Measurements from ENCODE around the gene ZNF653. TPM values are rescaled to one million over a fixed set of nuclear protein-coding genes. Genes with fewer than 3 reads are reported as not detected.
"Not testable (repeated sequence)": the region's sequence is repeated elsewhere in the genome, so short reads cannot be mapped to it uniquely, and the experiment has no call there.

ZNF653 gene
- polyA plus RNA-seq, 2 of the 4 experiments (the other 2 are of a cell fraction), result 2.9 to 4.2 TPM

- Histone ChIP-seq H3K27ac (no peak overlapping the region), H3K9me3 (no peaks in the 10 kb centered on the region), H3K4me2 (no peak overlapping the region), H3K4me1 (0 out of 3 replicates have a peak, but pooled peaks cover 3% of the 10 kb centered on the region), H3K4me3 (no peak overlapping the region)
- TF ChIP-seq NR3C1 (IDR thresholded peaks at IDR 0.05) (no peak), ZFP36 (IDR thresholded peaks at IDR 0.05; ENCODE audit: borderline replicate concordance, partially characterized antibody) (no peak), HOXA7 (CRISPR knock-in tag; IDR thresholded peaks at IDR 0.05) (no peak), TP53 (CRISPR knock-in tag; IDR thresholded peaks at IDR 0.05) (no peak), ZSCAN20 (CRISPR knock-in tag; IDR thresholded peaks at IDR 0.05) (no peak), RCOR1 (IDR thresholded peaks at IDR 0.05; ENCODE audit: low read depth, low read length) (no peak), NFE2L2 (conservative IDR thresholded peaks at IDR 0.05; ENCODE audit: low read length) (no peak), CHD2 (IDR thresholded peaks at IDR 0.05; ENCODE audit: low read length, partially characterized antibody) (no peak), CHD4 (IDR thresholded peaks at IDR 0.05; ENCODE audit: borderline replicate concordance) (no peak), CBX8 (IDR thresholded peaks at IDR 0.05) (no peak), HOXB13 (CRISPR knock-in tag; IDR thresholded peaks at IDR 0.05; ENCODE audit: low read depth) (no peak), RNF2 (IDR thresholded peaks at IDR 0.05; ENCODE audit: borderline replicate concordance, low read depth) (no peak), RAD21 (conservative IDR thresholded peaks at IDR 0.05 in 1 of 2, IDR thresholded peaks at IDR 0.05 in 1 of 2) (no peak), RFX5 (IDR thresholded peaks at IDR 0.05) (no peak), HMGXB4 (CRISPR knock-in tag; IDR thresholded peaks at IDR 0.05; ENCODE audit: borderline replicate concordance) (no peak), RARB (CRISPR knock-in tag; IDR thresholded peaks at IDR 0.05) (no peak), E2F6 (IDR thresholded peaks at IDR 0.05; ENCODE audit: borderline replicate concordance, low read depth) (no peak), EHF (CRISPR knock-in tag; IDR thresholded peaks at IDR 0.05) (no peak)
- TF ChIP-seq, protein P1, sequence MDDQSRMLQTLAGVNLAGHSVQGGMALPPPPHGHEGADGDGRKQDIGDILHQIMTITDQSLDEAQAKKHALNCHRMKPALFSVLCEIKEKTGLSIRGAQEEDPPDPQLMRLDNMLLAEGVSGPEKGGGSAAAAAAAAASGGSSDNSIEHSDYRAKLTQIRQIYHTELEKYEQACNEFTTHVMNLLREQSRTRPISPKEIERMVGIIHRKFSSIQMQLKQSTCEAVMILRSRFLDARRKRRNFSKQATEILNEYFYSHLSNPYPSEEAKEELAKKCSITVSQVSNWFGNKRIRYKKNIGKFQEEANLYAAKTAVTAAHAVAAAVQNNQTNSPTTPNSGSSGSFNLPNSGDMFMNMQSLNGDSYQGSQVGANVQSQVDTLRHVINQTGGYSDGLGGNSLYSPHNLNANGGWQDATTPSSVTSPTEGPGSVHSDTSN (IDR thresholded peaks at IDR 0.05), result no peak
- TF ChIP-seq, protein P2, sequence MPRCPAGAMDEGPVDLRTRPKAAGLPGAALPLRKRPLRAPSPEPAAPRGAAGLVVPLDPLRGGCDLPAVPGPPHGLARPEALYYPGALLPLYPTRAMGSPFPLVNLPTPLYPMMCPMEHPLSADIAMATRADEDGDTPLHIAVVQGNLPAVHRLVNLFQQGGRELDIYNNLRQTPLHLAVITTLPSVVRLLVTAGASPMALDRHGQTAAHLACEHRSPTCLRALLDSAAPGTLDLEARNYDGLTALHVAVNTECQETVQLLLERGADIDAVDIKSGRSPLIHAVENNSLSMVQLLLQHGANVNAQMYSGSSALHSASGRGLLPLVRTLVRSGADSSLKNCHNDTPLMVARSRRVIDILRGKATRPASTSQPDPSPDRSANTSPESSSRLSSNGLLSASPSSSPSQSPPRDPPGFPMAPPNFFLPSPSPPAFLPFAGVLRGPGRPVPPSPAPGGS (IDR thresholded peaks at IDR 0.05), result no peak
- 76% methylated on average over 19 of the region's 19 CpGs for WGBS (ENCODE audit: missing lambda C conversion rate)
- ATAC-seq (no peak), FAIRE-seq (no peak), DNase-seq (ENCODE audit: low read depth in 1 of 2, low spot score in 1 of 2) (no peak)
- CTCF ChIA-PET, result interaction anchor here (1.0 to 2.0 kb wide), 3 partner anchors 43 to 184 kb away, joined by 4 to 9 read pairs (median 5); partner anchors contain the start of genes ODAD3 and PRKCSH
- POLR2A ChIA-PET, result no interaction called here
These were observed 27.2 kb downstream of the ZNF653 start for GRCh38 chr19:11478167-11479089.

- WGBS (ENCODE audit: missing lambda C conversion rate), result 75% methylated on average over 8 of the region's 8 CpGs
- no peak for ATAC-seq
- no peak overlapping the region for H3K4me2 ChIP-seq
- ChIA-PET CTCF (interaction anchor here (1.1 kb wide), 1 partner anchor 95 kb away, joined by 3 read pairs; no protein-coding TSS in a partner anchor), POLR2A (no interaction called here)
- FAIRE-seq, result no peak
- no peaks in the 10 kb centered on the region for H3K4me1 ChIP-seq
- no peak overlapping the region for H3K27ac ChIP-seq
- H3K4me3 ChIP-seq, result no peak overlapping the region
- DNase-seq (ENCODE audit: low read depth in 1 of 2, low spot score in 1 of 2), result no peak
- no peaks in the 10 kb centered on the region for H3K9me3 ChIP-seq
- no peak for TF ChIP-seq HDAC2 (IDR thresholded peaks at IDR 0.05)
- no peak for TF ChIP-seq EHF (CRISPR knock-in tag; IDR thresholded peaks at IDR 0.05)
- no peak for TF ChIP-seq CHD2 (IDR thresholded peaks at IDR 0.05; ENCODE audit: low read length, partially characterized antibody)
- no peak for TF ChIP-seq E2F6 (IDR thresholded peaks at IDR 0.05; ENCODE audit: borderline replicate concordance, low read depth)
- no peak for TF ChIP-seq PHF8 (IDR thresholded peaks at IDR 0.05; ENCODE audit: borderline replicate concordance, low read depth)
- TF ChIP-seq HOXA7 (CRISPR knock-in tag; IDR thresholded peaks at IDR 0.05), result no peak
These were observed 29.8 kb downstream of the ZNF653 start for GRCh38 chr19:11475861-11476260.

- H3K4me2 ChIP-seq; ATAC-seq; H3K9me3 ChIP-seq; POLR2A ChIA-PET; H3K4me3 ChIP-seq; H3K4me1 ChIP-seq; DNase-seq (ENCODE audit: low read depth in 1 of 2, low spot score in 1 of 2); FAIRE-seq; H3K27ac ChIP-seq: not testable (repeated sequence)
- 90% methylated on average over 3 of the region's 3 CpGs for WGBS (ENCODE audit: missing lambda C conversion rate)
- CTCF ChIA-PET, result interaction anchor here (0.6 to 1.1 kb wide), 2 partner anchors 94 to 430 kb away, joined by 3 read pairs; no protein-coding TSS in a partner anchor
These were observed 30.3 kb downstream of the ZNF653 start for GRCh38 chr19:11475343-11475742.
